Activated CD4-positive, CD25-positive, alpha-beta regulatory T cell (primary cell): ENCODE measurements around the gene MADCAM1.
A peak's percentile ranks its signal among the peaks of the same experiment; 100 is the strongest.

Experiments
- DNase-seq, 4 experiments: peaks; one replicate each; lab custom pipeline; 2025; lab: John Stamatoyannopoulos, UW

Gene MADCAM1

GRCh38 chr19:532561-533363 is 36.5 kb downstream of the MADCAM1 start:
- DNase-seq, result no peak

GRCh38 chr19:533364-534058 is 37.2 kb downstream of the MADCAM1 start:
- no peak for DNase-seq

- DNase-seq, result no peak
These were observed 37.8 kb downstream of the MADCAM1 start for GRCh38 chr19:534088-534487.

- no peak for DNase-seq
These were observed 38.9 kb downstream of the MADCAM1 start for GRCh38 chr19:535017-535835.

GRCh38 chr19:536031-536880 is 40.0 kb downstream of the MADCAM1 start:
- DNase-seq, result no peak

- no peak for DNase-seq
These were observed 40.7 kb downstream of the MADCAM1 start for GRCh38 chr19:536881-537404.

- no peak for DNase-seq
These were observed 42.5 kb downstream of the MADCAM1 start for GRCh38 chr19:538641-539428.

GRCh38 chr19:539429-540030 is 43.2 kb downstream of the MADCAM1 start:
- DNase-seq, result no peak

GRCh38 chr19:540867-541637 is 44.8 kb downstream of the MADCAM1 start:
- DNase-seq, result no peak

GRCh38 chr19:541699-542098 is 45.4 kb downstream of the MADCAM1 start:
- DNase-seq, result no peak

- no peak for DNase-seq
These were observed 46.0 kb downstream of the MADCAM1 start for GRCh38 chr19:542173-542866.

- DNase-seq, result peak in 3 of 4 experiments; percentile 25 to 64 (median 61)
These were observed 47.8 kb downstream of the MADCAM1 start, which contains the start of gene GZMM for GRCh38 chr19:543910-544608. TSS of gene GZMM (plus strand) at chr19:544053. CDS start at chr19:544072, 19 bp downstream.

GRCh38 chr19:547117-547516 is 50.8 kb downstream of the MADCAM1 start:
- DNase-seq, result no peak

GRCh38 chr19:547836-548720 is 51.8 kb downstream of the MADCAM1 start:
- no peak for DNase-seq

GRCh38 chr19:548886-549830 is 52.9 kb downstream of the MADCAM1 start:
- no peak for DNase-seq

- no peak for DNase-seq
These were observed 58.5 kb downstream of the MADCAM1 start for GRCh38 chr19:554817-555216.
